Measurements from ENCODE around the gene PAIP2.

The PAIP2 gene

DNA sequence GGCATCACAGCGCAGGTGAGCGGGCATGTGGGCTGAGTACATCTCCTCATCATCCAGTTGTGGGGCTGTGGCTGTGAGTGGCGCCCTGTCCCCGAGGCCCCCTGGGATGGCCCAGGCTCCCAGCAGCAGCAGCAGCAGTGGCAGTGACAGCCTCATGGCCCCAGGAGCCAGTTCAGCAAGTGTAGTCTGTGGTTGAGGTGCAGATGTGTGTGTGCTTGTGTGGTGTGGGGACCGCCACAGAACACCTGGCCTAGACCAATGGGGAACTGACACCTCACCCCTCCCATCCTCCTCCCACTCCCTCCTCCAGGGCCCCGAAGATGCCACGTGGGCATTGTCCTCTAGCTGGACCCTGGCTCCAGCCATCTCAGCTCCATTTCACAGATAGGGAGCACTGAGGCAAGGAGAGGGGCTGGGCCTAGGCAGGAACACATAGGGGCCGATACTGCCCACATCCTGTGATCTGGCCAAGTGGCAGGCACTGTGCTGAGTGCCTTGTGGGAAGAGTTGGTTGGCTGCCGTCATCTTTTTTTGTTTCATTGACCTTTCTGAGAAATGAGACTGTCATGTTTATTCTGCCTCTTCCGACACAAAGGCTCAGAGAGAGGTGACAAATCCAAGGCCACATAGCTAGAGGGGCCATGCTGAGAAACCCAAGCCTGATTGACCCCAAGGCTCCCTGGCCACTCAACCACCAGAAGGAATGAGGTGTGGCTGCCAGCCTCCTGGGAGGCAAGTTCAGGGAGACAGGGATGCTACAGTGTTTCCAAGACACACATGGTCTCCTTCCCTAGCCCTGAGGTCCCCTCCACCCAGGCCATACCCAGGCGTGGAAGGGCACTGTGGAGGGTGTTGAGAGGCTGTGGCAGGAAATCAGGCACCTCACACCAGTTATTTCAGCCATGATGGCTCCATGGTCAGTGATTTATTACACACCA is 48.3 kb downstream of the PAIP2 start, which contains the start of gene MZB1:
Gene MZB1 (minus strand): TSS at position 213 of the 938 bp plus-strand sequence. CDS start 57 bp downstream, at position 156.
- Histone ChIP-seq H3K27me3 (peaks cover 29% of the 10 kb centered on the region), H3K36me3 (no peaks in the 10 kb centered on the region), H3K4me3 (ENCODE audit: low read depth, low read length) (no peak within 1 kb of the TSS), H3K4me1 (peaks cover 8% of the 10 kb centered on the region), H3K9me3 (no peaks in the 10 kb centered on the region)
- no peak for DNase-seq
- TF ChIP-seq, protein P1, sequence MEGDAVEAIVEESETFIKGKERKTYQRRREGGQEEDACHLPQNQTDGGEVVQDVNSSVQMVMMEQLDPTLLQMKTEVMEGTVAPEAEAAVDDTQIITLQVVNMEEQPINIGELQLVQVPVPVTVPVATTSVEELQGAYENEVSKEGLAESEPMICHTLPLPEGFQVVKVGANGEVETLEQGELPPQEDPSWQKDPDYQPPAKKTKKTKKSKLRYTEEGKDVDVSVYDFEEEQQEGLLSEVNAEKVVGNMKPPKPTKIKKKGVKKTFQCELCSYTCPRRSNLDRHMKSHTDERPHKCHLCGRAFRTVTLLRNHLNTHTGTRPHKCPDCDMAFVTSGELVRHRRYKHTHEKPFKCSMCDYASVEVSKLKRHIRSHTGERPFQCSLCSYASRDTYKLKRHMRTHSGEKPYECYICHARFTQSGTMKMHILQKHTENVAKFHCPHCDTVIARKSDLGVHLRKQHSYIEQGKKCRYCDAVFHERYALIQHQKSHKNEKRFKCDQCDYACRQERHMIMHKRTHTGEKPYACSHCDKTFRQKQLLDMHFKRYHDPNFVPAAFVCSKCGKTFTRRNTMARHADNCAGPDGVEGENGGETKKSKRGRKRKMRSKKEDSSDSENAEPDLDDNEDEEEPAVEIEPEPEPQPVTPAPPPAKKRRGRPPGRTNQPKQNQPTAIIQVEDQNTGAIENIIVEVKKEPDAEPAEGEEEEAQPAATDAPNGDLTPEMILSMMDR (IDR thresholded peaks at IDR 0.05; ENCODE audit: low read depth, low read length), result no peak

DNA sequence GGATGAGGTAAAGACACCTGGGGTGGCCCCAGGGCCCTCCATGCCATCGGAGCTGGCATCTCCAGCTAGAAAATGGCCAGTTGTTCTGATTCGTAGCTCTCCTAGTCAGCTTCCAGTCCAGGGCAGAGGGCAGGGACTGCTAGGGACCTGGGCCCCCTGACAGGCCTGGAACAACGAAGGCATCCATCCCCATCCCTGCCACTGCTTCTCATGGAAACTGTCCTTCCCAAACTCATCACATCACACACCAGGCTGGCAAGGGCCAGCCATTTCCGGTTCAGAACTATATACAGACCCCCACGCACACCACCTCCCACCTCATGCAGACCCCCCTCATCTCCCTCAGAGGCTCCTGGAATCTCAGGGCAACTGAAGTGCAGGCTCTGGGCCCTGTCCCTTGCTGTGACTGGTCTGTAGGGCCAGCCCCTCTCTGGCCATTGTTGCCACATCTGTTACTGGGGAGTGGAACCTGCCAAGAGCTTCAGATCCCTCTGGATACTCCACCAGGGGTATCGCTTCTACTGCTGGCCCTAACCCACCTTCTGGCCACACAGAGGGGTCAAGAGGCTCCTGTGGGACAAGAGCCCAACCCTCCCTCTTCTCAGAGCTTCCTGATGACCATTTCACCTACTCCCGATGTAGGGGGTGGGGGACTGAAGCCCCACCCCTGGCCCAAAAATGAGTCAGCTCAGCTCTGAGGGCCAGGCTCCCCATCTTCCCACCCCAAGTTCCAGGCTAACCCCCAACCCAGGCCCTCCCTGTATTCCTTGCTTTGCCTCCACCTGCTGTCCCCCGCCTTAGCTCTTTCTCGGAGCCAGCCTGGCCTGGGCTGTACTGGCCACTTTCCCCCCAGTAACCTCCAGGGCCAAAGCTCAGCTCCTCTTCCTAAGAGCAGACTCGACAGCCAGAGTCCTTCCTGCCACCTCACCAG is 49.2 kb downstream of the PAIP2 start:
- Histone ChIP-seq H3K4me3 (ENCODE audit: low read depth, low read length) (no peak overlapping the region), H3K36me3 (no peaks in the 10 kb centered on the region), H3K27me3 (peaks cover 31% of the 10 kb centered on the region), H3K9me3 (no peaks in the 10 kb centered on the region), H3K4me1 (peaks cover 8% of the 10 kb centered on the region)
- DNase-seq, result no peak
- TF ChIP-seq, protein P1 (IDR thresholded peaks at IDR 0.05; ENCODE audit: low read depth, low read length), result no peak

DNA sequence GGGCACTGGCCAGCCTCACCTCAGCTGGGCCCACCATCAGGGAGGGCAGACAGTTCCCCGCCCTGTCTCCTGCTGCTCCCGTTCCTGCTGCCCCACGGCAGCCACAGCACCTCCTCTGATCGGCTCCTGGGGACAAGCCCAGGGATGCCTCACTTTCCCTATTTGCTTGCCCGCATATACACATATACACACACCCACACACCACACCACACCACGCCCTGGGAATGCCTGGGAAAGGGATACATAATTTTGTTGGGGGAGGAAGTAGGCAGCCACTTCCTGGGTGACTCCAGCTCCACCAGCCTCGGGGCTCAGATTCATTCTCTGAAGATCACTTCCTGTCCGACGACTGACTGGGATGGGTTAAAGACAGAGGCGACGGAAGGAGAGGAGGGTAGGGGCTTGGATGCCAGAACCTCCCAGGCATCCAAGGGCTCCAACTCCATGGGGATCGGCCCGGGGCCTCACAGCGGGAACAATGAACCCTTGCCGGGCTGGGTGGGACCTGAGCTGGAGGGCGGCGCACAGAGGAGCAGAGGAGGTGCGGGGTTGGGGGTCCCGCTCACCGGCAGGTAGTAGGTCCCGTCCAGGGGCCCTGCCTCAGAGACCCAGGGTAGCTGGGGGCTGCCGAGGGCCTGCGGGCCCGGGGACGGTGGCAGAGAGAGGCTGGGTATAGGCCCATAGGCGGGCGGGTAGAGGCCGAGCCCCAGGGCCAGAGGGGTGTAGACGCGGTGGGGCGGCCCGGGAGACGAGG is 50.1 kb downstream of the PAIP2 start:
- H3K36me3 ChIP-seq, result no peaks in the 10 kb centered on the region
- TF ChIP-seq, protein P1 (IDR thresholded peaks at IDR 0.05; ENCODE audit: low read depth, low read length), result no peak
- H3K27me3 ChIP-seq, result peaks cover 31% of the 10 kb centered on the region
- H3K4me1 ChIP-seq, result peaks cover 8% of the 10 kb centered on the region
- H3K9me3 ChIP-seq, result no peaks in the 10 kb centered on the region
- no peak for DNase-seq
- H3K4me3 ChIP-seq (ENCODE audit: low read depth, low read length), result no peak overlapping the region

DNA sequence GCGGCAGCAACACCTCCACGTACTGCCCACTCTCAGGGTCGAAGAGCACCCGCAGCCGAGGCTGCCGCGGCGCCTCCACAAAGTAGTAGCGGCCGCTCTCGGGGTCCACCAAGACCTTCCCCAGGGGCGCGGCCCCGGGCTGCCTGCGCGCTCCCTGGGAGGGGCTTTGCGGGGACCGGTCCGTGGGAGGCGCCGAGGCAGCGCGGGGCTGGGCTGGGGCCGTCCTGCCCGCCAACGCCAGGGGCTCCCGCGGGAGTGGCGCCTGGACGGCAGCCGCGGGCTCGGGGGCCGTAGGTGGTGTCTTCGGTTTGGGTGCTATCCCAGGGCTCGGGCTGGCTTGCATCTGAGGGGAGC is 50.6 kb downstream of the PAIP2 start:
- no peak for DNase-seq
- Histone ChIP-seq H3K4me1 (peaks cover 8% of the 10 kb centered on the region), H3K9me3 (no peaks in the 10 kb centered on the region), H3K27me3 (peaks cover 31% of the 10 kb centered on the region), H3K36me3 (no peaks in the 10 kb centered on the region), H3K4me3 (ENCODE audit: low read depth, low read length) (peak overlapping the region; percentile 47; the same call in 1 of the 2 replicates)
- TF ChIP-seq, protein P1 (IDR thresholded peaks at IDR 0.05; ENCODE audit: low read depth, low read length), result no peak

DNA sequence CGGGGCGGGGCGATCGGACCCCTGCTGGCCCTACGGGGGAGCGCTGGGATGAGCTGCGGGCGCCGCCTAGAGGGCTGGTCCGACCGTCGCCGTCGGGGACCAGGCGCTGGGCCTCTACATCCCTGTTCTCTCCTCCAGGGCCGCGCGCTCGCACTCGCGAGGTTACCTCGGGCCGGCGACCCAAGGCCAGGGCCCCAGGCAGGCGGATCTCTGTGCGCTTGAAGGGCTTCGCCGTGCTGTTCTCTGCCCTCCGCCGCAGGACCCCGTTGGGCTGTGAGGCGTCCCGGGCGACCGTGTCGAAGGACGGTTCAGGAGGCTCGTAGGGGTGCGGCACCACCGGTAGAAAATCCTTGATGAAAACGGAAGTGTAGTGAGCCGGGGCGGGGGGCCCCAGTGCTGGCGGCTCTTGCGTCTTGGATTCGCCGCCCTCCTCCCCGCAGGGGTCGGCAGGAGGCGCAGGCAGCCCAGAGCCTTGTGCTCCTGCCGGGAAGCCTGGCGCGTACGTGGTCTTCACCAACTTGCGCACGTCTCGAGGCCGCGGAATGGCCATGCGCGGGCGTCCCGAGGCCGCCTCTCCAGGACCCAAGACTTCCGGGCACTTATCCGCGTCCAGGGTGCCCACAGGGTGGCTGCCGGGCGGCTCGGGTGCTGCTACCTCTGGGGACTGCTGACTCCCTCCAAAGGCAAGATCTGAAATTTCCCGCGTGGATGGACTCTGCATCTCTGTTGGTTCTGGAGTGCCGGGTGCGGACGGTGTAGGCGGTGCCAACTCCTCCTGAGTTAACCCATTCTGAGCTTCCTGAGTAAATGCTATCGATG is 51.2 kb downstream of the PAIP2 start:
- Histone ChIP-seq H3K36me3 (no peaks in the 10 kb centered on the region), H3K4me3 (ENCODE audit: low read depth, low read length) (peak overlapping the region; percentile 47), H3K9me3 (no peaks in the 10 kb centered on the region), H3K4me1 (peaks cover 6% of the 10 kb centered on the region), H3K27me3 (peaks cover 31% of the 10 kb centered on the region)
- DNase-seq, result peak; percentile 87
- TF ChIP-seq, protein P1 (IDR thresholded peaks at IDR 0.05; ENCODE audit: low read depth, low read length), result peak; percentile 65

Data from BE2C (cell line).